HG02588 (cell line): ENCODE measurements around the gene GNL2.
"Not testable (repeated sequence)": the region's sequence is repeated elsewhere in the genome, so short reads cannot be mapped to it uniquely, and the experiment has no call there.

Source experiments
- ATAC-seq: cut with Tn5 transposase; IDR thresholded peaks from one replicate; pipeline ENCODE4 v1.9.1; 2021; ENCODE audit warnings: mild to moderate bottlenecking, moderate library complexity; ENCODE audit not compliant: unreplicated experiment

The GNL2 gene

DNA sequence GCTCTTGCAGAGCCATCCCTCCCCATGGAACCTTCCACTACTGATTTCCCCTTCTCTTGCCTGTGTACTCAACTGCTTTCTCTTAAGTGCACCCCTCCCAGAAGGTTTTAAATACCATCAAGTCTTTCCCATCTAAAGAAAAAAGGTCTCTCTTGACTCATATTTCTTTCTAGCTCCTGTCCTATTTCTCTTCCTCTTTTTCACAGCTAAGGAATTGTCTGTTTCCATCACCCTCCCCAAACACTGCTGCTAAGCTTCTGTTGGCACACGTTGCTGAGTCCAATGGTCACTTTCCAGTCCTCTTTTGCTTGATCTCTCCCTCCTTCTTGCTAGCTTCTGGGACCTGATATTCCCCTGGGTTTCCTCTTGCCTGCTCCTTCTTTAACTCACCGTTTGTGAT lies 13.3 kb upstream of the GNL2 start:
- ATAC-seq, result no peak

- ATAC-seq, result no peak
Observed at GRCh38 chr1:37606481-37607263, 10.9 kb upstream of the GNL2 start.

GRCh38 chr1:37605806-37606474 lies 10.2 kb upstream of the GNL2 start:
- no peak for ATAC-seq

DNA sequence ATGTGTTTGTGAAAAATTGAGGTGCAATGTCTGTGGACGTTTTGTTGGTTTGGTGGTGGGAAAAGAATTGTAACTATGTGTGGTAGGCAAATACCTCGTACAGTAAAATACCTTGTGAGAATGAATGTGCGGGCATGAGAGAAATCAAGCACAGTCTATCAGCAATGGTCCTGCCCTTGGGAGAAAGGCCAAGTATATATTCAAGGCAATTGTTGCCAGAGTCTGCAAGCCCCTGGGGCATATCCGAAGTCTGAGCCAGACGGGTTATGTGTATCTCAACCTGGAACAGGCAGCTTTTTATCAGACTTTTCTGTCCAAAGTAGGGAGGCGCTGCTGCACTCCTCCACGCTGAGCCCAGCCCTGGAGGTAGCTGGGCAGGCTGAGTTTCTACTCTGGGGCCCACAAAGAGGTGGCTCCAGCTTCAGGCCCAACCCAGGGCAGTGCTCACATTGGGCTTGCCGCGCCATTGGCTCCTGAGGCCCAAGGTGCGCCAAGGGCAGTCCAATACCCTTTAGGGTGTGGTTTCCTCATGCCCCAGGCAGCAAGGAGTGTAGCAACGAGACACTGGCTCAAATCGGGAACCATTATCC lies 9.4 kb upstream of the GNL2 start:
- no peak for ATAC-seq

- no peak for ATAC-seq
Observed at GRCh38 chr1:37602750-37603694, 7.3 kb upstream of the GNL2 start.

- ATAC-seq, result no peak
Observed at GRCh38 chr1:37601441-37601840, 5.7 kb upstream of the GNL2 start.

- no peak for ATAC-seq
Observed at GRCh38 chr1:37599940-37600339, 4.2 kb upstream of the GNL2 start.

DNA sequence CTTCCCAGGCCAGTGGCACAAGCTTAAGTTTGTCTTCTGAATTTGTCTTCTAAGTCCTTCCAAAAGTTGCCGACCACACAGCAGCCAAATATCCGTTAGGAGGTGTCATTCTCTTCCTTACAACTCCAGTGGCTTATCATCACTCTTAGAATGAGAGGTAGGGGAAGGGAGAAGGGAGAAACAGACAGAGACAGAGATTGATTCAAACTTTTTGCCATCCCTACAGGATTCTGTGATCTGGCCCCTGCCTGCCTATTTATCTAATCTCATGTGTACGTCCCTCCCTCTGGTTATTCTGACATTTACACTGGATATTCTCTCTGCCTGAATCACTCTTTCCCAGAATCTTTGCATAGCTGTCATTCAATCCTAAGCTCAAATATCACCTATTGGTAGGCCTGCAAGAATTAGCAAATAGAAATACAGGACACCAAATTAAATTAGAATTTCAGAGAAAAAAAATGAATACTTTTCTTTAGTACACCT lies 488 bp upstream of the GNL2 start:
- no peak for ATAC-seq

- ATAC-seq, result no peak
Observed at GRCh38 chr1:37593726-37594125, 2.0 kb downstream of the GNL2 start.

GRCh38 chr1:37588939-37589338 lies 6.8 kb downstream of the GNL2 start:
- no peak for ATAC-seq

- ATAC-seq, result not testable (repeated sequence)
Observed at GRCh38 chr1:37584544-37584943, 11.2 kb downstream of the GNL2 start.

DNA sequence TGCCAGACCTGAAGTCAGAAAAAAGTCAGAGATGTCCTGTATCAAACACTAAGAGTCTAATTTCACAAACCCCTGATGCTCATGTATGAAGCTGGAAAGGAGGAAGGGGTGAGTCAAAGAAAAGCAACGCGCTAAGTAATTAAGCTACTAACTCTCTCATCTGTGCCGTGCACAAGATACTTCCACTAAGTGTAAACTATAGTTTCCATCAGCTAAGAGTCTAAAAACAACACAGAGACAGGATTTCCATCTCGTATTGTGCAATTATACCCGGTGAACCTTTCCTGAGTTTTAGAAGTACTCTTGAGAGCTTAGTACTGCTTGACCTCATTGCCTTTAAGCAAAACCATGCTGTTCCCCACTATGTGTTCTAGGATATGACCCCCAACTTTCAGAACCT lies 20.0 kb downstream of the GNL2 start:
- ATAC-seq, result no peak

DNA sequence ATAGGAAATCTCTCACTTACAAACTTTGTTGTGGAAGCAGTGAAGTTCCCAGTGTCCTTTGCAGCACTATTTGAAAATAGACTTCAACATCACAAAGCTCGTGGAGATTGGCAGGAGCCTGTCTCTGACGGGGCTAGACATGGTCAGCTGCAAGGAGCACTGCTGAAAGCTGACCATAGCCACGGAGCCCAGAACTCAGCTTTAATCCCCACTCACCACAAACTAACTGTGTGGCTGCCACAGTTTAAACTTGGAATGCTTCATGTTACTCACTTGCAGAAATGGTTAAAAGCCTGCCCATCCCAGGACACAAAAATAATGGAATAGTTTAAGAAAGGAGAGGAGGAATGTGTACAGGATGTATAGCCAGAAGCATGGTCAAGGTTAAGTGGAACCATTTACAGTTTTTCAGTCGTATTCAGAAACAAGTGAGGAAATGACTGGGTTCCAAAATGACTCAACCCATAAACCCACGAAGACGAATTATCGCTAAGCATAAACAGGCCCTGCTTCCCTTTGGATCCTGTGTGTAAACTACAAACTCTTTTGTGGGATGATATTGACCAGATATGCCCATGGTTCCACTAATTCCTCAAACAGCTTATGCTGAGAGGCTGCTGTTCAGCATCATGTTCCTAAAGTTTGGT lies 20.8 kb downstream of the GNL2 start:
- ATAC-seq, result no peak

- no peak for ATAC-seq
Observed at GRCh38 chr1:37570528-37571334, 25.0 kb downstream of the GNL2 start.

- ATAC-seq, result no peak
Observed at GRCh38 chr1:37567023-37567422, 28.7 kb downstream of the GNL2 start.

DNA sequence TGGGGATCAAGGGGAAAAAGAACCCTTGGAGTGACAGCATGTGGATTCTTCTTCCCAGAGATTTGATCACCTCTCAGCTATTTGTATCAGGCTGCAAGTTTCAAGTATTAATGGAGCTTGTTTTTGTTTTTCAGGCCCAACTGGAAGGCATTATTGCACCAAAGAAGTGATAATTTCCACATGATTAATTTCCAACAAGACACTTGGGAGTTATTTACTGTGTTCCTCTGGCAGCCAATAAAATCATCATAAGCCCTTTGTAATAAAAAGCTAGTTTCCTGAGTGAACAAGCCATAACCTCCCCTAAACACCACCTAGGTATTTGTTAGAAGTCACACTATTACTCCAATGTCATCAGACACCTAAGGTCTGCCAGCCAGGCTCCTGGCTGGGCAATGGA lies 30.8 kb downstream of the GNL2 start:
- no peak for ATAC-seq

- ATAC-seq, result no peak
Observed at GRCh38 chr1:37562984-37563383, 32.8 kb downstream of the GNL2 start.

DNA sequence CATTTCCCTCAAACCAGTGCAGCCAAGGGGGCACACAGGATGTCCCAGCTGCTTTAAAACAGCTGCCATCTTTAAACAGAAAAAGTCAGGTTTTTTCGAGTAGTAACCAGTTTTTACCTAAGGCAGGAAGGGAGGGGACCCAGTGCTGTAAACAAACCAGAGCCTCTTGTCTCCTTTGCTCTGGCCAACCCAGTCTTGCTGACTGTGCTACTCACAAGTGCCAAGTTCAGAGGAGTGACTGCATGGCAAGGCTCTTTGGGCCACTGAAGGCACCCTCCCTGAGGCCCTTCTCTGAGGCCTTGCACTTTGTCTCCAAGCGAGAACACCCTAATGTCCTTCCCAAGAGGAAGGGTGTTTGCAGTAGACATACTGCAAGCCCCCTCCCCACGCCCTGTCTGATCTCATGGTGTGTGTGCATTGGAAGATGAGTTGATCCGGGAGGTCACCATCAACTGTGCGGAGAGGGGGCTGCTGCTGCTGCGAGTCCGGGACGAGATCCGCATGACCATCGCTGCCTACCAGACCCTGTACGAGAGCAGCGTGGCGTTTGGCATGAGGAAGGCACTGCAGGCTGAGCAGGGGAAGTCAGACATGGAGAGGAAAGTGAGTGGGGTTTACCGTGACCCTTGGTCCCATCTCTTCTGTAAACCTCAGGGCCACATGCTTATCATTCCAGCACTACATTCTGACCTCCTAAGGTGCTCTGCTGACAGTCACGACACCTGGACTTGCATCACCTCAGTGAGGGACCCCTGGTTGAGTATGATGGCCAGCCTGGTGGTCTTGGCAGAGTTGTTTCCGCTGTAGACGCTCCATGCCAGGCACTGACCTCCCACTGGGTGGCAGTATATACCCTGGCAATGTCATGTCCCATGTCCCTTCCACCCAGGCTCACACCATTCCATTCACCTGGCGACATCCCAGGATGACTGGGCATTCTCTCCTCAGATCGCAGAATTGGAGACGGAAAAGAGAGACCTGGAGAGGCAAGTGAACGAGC lies 34.3 kb downstream of the GNL2 start:
- no peak for ATAC-seq
